ENCODE results near the gene LGR5.

Gene LGR5

DNA sequence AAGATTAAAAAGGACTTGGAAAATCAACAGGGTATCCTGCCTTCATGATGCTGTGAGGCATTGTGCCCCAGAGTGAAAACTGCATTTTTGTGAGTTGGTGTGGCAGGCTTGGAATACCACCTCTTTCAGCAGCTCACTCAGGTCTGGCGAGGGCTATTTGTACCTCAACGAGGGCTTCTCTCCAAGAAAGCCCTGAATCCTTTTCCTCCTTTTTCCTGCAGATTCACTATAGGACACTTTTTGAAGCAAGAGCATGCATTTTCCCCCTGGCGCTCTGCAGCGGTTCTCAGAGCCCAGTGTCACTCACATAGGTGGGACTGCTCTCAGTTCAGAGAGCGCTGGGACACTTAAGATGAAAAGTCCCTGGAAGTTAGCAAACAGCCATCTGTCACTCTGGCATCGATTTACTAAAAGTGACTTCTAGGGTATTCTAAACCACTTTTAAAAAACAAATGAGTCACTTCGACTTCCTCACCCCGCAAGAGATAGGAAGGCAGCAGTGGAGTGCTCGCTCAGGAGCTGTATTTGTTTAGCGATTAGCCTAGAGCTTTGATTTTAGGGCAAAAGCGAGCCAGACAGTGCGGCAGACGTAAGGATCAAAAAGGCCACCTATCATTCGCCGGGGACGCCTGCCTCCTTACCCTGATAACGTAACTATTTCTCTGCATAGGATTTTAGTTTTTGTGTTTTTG lies 782 bp upstream of the LGR5 start:
- Histone ChIP-seq H3K36me3 (ENCODE audit: control insufficient read depth in 4 of 4, insufficient read depth in 4 of 4, low read length in 3 of 4) (no peaks in the 10 kb centered on the region), H3K27me3 (replicated peaks in 2 of 5; ENCODE audit: control insufficient read depth in 4 of 5, insufficient read depth in 5 of 5, low read length in 4 of 5) (peaks cover 5 to 54% (median 15%) of the 10 kb centered on the region in 5 experiments), H3K27ac (ENCODE audit: insufficient read depth in 1 of 2, low read depth in 1 of 2, low read length in 2 of 2, poor library complexity in 1 of 2, severe bottlenecking in 2 of 2) (no peak overlapping the region), H3K4me3 (ENCODE audit: control insufficient read depth in 1 of 7, extremely low read depth in 1 of 7, insufficient read depth in 4 of 7, low read depth in 2 of 7, low read length in 6 of 7) (peak overlapping the region in 6 of 7 experiments; percentile 52 to 79 (median 70)), H3K9me3 (ENCODE audit: control extremely low read depth in 1 of 5, control insufficient read depth in 4 of 5, insufficient read depth in 2 of 5, low read depth in 1 of 5, low read length in 4 of 5) (peaks cover 0 to 23% (median 10%) of the 10 kb centered on the region in 5 experiments), H3K4me1 (ENCODE audit: control extremely low read depth in 1 of 4, control insufficient read depth in 4 of 4, insufficient read depth in 4 of 4, low read length in 3 of 4) (peaks cover 4 to 32% (median 29%) of the 10 kb centered on the region in 4 experiments)
- peak; percentile 29 to 79 (median 72) for DNase-seq
- WGBS (ENCODE audit: insufficient coverage) = 9% methylated on average over 10 of the region's 17 CpGs
- POLR2A ChIA-PET = no interaction called here
- CTCF ChIA-PET = interaction anchor here (1.0 kb wide), 2 partner anchors 18 to 185 kb away, joined by 3 read pairs; no protein-coding TSS in a partner anchor

DNA sequence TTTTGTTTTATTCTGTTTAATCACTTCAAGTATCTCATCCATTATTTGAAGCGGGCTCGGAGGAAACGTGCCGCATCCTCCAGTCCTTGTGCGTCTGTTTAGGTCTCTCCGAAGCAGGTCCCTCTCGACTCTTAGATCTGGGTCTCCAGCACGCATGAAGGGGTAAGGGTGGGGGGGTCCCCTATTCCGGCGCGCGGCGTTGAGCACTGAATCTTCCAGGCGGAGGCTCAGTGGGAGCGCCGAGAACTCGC lies 311 bp upstream of the LGR5 start:
- H3K4me3 ChIP-seq (ENCODE audit: control insufficient read depth in 1 of 7, extremely low read depth in 1 of 7, insufficient read depth in 4 of 7, low read depth in 2 of 7, low read length in 6 of 7) = peak overlapping the region; percentile 45 to 79 (median 66)

DNA sequence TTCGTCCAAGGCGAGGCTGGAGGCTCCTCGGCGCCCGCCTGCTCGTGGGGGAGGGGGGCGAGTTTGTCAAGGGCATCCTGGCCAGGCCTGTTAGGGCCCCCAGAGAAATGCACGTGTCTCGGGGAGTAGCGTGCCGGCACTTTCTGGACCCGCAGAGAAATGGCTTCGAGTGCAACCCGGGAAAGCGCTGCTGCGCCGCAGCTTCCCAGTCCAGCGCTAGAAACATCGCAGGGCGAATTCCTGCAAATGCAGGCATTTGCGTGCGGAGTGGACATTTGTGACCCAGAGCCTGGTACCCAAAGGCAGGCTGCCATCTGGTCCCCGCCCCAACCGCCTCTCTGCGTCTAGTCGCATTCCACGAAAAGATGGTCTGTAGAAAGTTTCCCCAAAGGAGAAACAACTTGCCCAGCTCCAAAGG lies 756 bp downstream of the LGR5 start:
- 1% methylated on average over 27 of the region's 27 CpGs for WGBS (ENCODE audit: insufficient coverage)
- H3K27me3 ChIP-seq (replicated peaks in 2 of 5; ENCODE audit: control insufficient read depth in 4 of 5, insufficient read depth in 5 of 5, low read length in 4 of 5) = peaks cover 5 to 54% (median 15%) of the 10 kb centered on the region in 5 experiments
- H3K4me1 ChIP-seq (ENCODE audit: control extremely low read depth in 1 of 4, control insufficient read depth in 4 of 4, insufficient read depth in 4 of 4, low read length in 3 of 4) = peaks cover 4 to 32% (median 29%) of the 10 kb centered on the region in 4 experiments
- peak in 1 of 3 donors; percentile 19 for DNase-seq
- peak overlapping the region; percentile 45 to 79 (median 66) for H3K4me3 ChIP-seq (ENCODE audit: control insufficient read depth in 1 of 7, extremely low read depth in 1 of 7, insufficient read depth in 4 of 7, low read depth in 2 of 7, low read length in 6 of 7)
- POLR2A ChIA-PET = no interaction called here
- H3K9me3 ChIP-seq (ENCODE audit: control extremely low read depth in 1 of 5, control insufficient read depth in 4 of 5, insufficient read depth in 2 of 5, low read depth in 1 of 5, low read length in 4 of 5) = peaks cover 0 to 21% (median 9%) of the 10 kb centered on the region in 5 experiments
- H3K36me3 ChIP-seq (ENCODE audit: control insufficient read depth in 4 of 4, insufficient read depth in 4 of 4, low read length in 3 of 4) = no peaks in the 10 kb centered on the region
- no peak overlapping the region for H3K27ac ChIP-seq (ENCODE audit: insufficient read depth in 1 of 2, low read depth in 1 of 2, low read length in 2 of 2, poor library complexity in 1 of 2, severe bottlenecking in 2 of 2)
- CTCF ChIA-PET = interaction anchor here (1.2 kb wide), 1 partner anchor 110 kb away, joined by 3 read pairs; no protein-coding TSS in a partner anchor

More for the DNA sequence above, 311 bp upstream of the LGR5 start:
- DNase-seq = no peak
- H3K27me3 ChIP-seq (replicated peaks in 2 of 5; ENCODE audit: control insufficient read depth in 4 of 5, insufficient read depth in 5 of 5, low read length in 4 of 5) = peaks cover 5 to 54% (median 15%) of the 10 kb centered on the region in 5 experiments
- peaks cover 0 to 23% (median 10%) of the 10 kb centered on the region in 5 experiments for H3K9me3 ChIP-seq (ENCODE audit: control extremely low read depth in 1 of 5, control insufficient read depth in 4 of 5, insufficient read depth in 2 of 5, low read depth in 1 of 5, low read length in 4 of 5)
- ChIA-PET POLR2A (no interaction called here), CTCF (interaction anchor here (1.0 kb wide), 1 partner anchor 185 kb away, joined by 3 read pairs; no protein-coding TSS in a partner anchor)
- H3K27ac ChIP-seq (ENCODE audit: insufficient read depth in 1 of 2, low read depth in 1 of 2, low read length in 2 of 2, poor library complexity in 1 of 2, severe bottlenecking in 2 of 2) = no peak overlapping the region
- 0% methylated on average over 12 of the region's 17 CpGs for WGBS (ENCODE audit: insufficient coverage)
- no peaks in the 10 kb centered on the region for H3K36me3 ChIP-seq (ENCODE audit: control insufficient read depth in 4 of 4, insufficient read depth in 4 of 4, low read length in 3 of 4)
- H3K4me1 ChIP-seq (ENCODE audit: control extremely low read depth in 1 of 4, control insufficient read depth in 4 of 4, insufficient read depth in 4 of 4, low read length in 3 of 4) = peaks cover 4 to 32% (median 29%) of the 10 kb centered on the region in 4 experiments

DNA sequence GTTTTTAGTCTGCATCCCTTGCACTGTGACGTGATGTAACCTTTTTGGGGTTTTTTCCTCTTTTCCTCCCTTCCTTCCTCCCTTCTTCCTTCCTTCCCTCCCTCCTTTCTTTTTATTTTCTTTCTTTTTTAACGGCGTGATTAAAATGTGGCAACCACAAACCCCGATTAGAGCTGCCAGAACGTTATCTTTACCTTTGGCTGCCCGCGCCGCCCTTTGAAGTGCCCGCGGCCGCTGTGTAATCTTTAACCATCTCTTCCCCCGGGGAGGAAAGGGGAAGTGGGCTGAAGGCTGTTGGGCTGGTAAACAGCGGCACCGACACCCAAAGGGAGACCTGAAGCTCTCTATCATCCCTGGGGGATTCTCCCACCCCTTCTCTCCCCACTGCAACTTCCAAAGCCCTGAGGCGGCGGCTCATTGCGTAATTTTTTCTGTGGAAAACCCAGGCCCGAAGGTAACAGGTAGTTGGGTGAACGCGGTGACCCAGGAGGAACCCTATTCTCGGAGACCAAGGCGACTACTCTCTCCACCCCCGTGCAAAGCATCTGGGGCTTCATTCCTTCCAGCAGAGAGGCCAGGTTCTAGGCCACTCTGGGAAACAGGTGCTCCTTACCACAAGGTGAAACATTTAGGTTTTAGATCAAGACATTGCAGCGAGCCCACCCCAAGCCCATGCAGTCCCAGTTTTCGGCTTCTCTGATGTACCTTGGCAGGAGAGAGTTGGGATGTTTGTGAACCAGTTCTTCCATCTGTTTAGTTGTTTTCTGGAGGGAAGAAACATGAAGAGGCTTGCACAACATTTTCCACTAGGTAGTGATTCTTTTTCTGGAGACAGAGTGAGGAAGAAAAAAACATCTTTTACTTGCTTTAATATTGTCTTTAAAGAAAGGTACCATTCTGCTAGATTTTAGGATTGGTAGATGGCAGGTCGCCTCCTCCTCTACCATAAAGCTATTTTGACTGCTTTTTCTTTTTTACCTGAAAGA lies 1.5 kb downstream of the LGR5 start:
- Histone ChIP-seq H3K4me3 (ENCODE audit: control insufficient read depth in 1 of 7, extremely low read depth in 1 of 7, insufficient read depth in 4 of 7, low read depth in 2 of 7, low read length in 6 of 7) (peak overlapping the region in 6 of 7 experiments; percentile 52 to 79 (median 70)), H3K27ac (ENCODE audit: insufficient read depth in 1 of 2, low read depth in 1 of 2, low read length in 2 of 2, poor library complexity in 1 of 2, severe bottlenecking in 2 of 2) (no peak overlapping the region), H3K27me3 (replicated peaks in 2 of 5; ENCODE audit: control insufficient read depth in 4 of 5, insufficient read depth in 5 of 5, low read length in 4 of 5) (peaks cover 5 to 52% (median 15%) of the 10 kb centered on the region in 5 experiments), H3K36me3 (ENCODE audit: control insufficient read depth in 4 of 4, insufficient read depth in 4 of 4, low read length in 3 of 4) (no peaks in the 10 kb centered on the region), H3K9me3 (ENCODE audit: control extremely low read depth in 1 of 5, control insufficient read depth in 4 of 5, insufficient read depth in 2 of 5, low read depth in 1 of 5, low read length in 4 of 5) (peaks cover 0 to 14% (median 7%) of the 10 kb centered on the region in 5 experiments), H3K4me1 (ENCODE audit: control extremely low read depth in 1 of 4, control insufficient read depth in 4 of 4, insufficient read depth in 4 of 4, low read length in 3 of 4) (peaks cover 4 to 32% (median 29%) of the 10 kb centered on the region in 4 experiments)
- 13% methylated on average over 15 of the region's 26 CpGs for WGBS (ENCODE audit: insufficient coverage)
- peak; percentile 59 to 82 (median 74) for DNase-seq
- POLR2A ChIA-PET = no interaction called here
- CTCF ChIA-PET = interaction anchor here (1.0 to 1.2 kb wide), 2 partner anchors 15 to 110 kb away, joined by 3 read pairs; no protein-coding TSS in a partner anchor

DNA sequence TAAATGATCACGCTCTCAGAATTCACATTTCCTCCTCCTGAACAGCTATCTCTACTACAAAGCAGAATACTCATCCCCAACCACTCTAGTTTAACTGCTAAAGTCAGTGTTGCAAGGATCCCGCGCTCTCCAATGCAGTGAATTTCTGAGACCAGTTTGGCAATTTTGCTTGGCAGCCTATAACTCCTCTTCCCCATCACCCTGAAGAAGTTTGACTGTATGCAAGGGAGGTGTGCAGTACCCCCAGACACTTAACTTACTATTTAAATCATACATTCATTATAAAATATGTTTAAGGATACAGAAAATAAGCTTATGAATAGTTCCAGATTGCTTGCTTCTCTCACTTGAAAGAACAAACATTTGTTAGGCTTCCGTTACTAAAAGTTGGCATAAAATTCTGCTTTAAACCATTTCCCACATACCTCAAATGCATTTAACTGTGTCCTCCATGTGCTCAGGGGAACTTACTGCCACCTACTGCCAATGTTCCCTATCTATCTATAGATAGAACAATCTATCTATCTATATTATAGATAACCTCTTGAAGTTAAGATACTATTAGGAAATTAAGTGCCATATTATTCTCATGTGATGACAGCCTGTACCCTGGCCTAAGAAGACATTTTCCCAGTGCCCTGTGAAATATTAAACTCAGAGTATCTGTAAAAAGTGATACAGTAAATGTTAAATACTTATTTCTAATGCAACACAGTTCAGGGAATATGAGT lies 2.4 kb downstream of the LGR5 start:
- H3K9me3 ChIP-seq (ENCODE audit: control extremely low read depth in 1 of 5, control insufficient read depth in 4 of 5, insufficient read depth in 2 of 5, low read depth in 1 of 5, low read length in 4 of 5) = peaks cover 0 to 4% (median under 1%) of the 10 kb centered on the region in 5 experiments
- peaks cover 4 to 32% (median 29%) of the 10 kb centered on the region in 4 experiments for H3K4me1 ChIP-seq (ENCODE audit: control extremely low read depth in 1 of 4, control insufficient read depth in 4 of 4, insufficient read depth in 4 of 4, low read length in 3 of 4)
- ChIA-PET POLR2A (no interaction called here), CTCF (interaction anchor here (1.0 kb wide), 1 partner anchor 14 kb away, joined by 3 read pairs; no protein-coding TSS in a partner anchor)
- H3K36me3 ChIP-seq (ENCODE audit: control insufficient read depth in 4 of 4, insufficient read depth in 4 of 4, low read length in 3 of 4) = no peaks in the 10 kb centered on the region
- 86% methylated on average over 1 of the region's 4 CpGs for WGBS (ENCODE audit: insufficient coverage)
- no peak overlapping the region for H3K4me3 ChIP-seq (ENCODE audit: control insufficient read depth in 1 of 7, extremely low read depth in 1 of 7, insufficient read depth in 4 of 7, low read depth in 2 of 7, low read length in 6 of 7)
- DNase-seq = no peak
- H3K27me3 ChIP-seq (replicated peaks in 2 of 5; ENCODE audit: control insufficient read depth in 4 of 5, insufficient read depth in 5 of 5, low read length in 4 of 5) = peaks cover 5 to 43% (median 15%) of the 10 kb centered on the region in 5 experiments
- H3K27ac ChIP-seq (ENCODE audit: insufficient read depth in 1 of 2, low read depth in 1 of 2, low read length in 2 of 2, poor library complexity in 1 of 2, severe bottlenecking in 2 of 2) = no peak overlapping the region

DNA sequence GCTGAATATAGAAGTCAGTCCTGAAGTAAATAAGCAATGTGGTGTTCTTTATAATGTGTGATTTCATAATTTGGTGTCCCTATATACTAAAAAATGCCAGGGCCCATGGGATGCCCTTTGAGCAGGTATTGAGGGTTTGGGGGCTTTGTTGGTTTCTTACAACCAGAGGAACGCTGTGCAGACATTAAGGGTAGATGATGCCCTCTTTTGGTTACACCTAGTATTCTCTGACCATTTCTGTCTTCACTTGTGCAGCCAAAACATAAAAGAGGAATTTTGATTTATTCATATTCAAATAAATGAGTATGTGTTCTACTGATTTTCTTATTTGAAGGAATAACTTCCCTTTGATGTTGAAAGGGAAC lies 3.0 kb downstream of the LGR5 start:
- no peak for DNase-seq
- no peak overlapping the region for H3K27ac ChIP-seq (ENCODE audit: insufficient read depth in 1 of 2, low read depth in 1 of 2, low read length in 2 of 2, poor library complexity in 1 of 2, severe bottlenecking in 2 of 2)
- H3K9me3 ChIP-seq (ENCODE audit: control extremely low read depth in 1 of 5, control insufficient read depth in 4 of 5, insufficient read depth in 2 of 5, low read depth in 1 of 5, low read length in 4 of 5) = no peaks in the 10 kb centered on the region
- no CpG with 5 or more reads among the region's 1 CpG for WGBS (ENCODE audit: insufficient coverage)
- no peak overlapping the region for H3K4me3 ChIP-seq (ENCODE audit: control insufficient read depth in 1 of 7, extremely low read depth in 1 of 7, insufficient read depth in 4 of 7, low read depth in 2 of 7, low read length in 6 of 7)
- no peaks in the 10 kb centered on the region for H3K36me3 ChIP-seq (ENCODE audit: control insufficient read depth in 4 of 4, insufficient read depth in 4 of 4, low read length in 3 of 4)
- ChIA-PET CTCF (no interaction called here), POLR2A (no interaction called here)
- H3K27me3 ChIP-seq (replicated peaks in 2 of 5; ENCODE audit: control insufficient read depth in 4 of 5, insufficient read depth in 5 of 5, low read length in 4 of 5) = peaks cover 5 to 38% (median 15%) of the 10 kb centered on the region in 5 experiments
- peaks cover 4 to 35% (median 30%) of the 10 kb centered on the region in 4 experiments for H3K4me1 ChIP-seq (ENCODE audit: control extremely low read depth in 1 of 4, control insufficient read depth in 4 of 4, insufficient read depth in 4 of 4, low read length in 3 of 4)
